GM13977 (cell line): ENCODE data around the gene TNPO2.

ENCODE experiments used
- DNase-seq: peaks from one replicate; pipeline ENCODE4 v3.0.0; 2012; ENCODE audit warnings: low spot score
- in situ Hi-C: fragments of 300-500 bp; cut with MboI; formaldehyde crosslinking; loops from one replicate; pipeline ENCODE4 v1.12.0; 2022; ENCODE audit warnings: low sequenced_read_pairs, low pct_unique_long_range_greater_than_20kb, mixed read lengths, inconsistent platforms; ENCODE audit not compliant: unreplicated experiment
- TF ChIP-seq, protein P1 (sequence below): IDR thresholded peaks from 2 replicates; pipeline ENCODE4 v1.5.1; 2012; ENCODE audit warnings: mild to moderate bottlenecking, control low read depth; ENCODE audit not compliant: insufficient read depth; ENCODE audit errors: extremely low read depth, missing control alignments

Gene TNPO2

DNA sequence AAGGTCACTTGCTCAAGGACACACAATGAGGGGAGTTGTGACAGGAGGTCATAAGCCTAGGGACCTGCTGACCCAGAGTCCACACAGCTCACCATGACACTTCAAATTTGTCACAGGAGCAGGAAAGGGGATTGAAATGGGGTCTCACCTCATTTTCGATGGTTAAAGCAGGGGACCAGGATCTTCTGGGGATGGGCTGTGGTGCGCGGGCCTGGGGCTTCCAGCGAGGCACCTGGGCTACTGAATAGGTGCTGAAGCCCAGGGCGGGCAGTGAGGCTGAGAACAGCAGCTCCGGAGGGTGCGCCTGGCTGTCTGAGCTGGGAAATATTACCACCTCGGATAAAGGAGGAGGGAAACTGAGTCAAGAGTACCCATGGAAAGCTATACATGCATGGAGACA, 68.2 kb downstream of the TNPO2 start:
- TF ChIP-seq, protein P1, sequence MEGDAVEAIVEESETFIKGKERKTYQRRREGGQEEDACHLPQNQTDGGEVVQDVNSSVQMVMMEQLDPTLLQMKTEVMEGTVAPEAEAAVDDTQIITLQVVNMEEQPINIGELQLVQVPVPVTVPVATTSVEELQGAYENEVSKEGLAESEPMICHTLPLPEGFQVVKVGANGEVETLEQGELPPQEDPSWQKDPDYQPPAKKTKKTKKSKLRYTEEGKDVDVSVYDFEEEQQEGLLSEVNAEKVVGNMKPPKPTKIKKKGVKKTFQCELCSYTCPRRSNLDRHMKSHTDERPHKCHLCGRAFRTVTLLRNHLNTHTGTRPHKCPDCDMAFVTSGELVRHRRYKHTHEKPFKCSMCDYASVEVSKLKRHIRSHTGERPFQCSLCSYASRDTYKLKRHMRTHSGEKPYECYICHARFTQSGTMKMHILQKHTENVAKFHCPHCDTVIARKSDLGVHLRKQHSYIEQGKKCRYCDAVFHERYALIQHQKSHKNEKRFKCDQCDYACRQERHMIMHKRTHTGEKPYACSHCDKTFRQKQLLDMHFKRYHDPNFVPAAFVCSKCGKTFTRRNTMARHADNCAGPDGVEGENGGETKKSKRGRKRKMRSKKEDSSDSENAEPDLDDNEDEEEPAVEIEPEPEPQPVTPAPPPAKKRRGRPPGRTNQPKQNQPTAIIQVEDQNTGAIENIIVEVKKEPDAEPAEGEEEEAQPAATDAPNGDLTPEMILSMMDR, result no peak
- in situ Hi-C loops, result no loop called here
- no peak for DNase-seq

DNA sequence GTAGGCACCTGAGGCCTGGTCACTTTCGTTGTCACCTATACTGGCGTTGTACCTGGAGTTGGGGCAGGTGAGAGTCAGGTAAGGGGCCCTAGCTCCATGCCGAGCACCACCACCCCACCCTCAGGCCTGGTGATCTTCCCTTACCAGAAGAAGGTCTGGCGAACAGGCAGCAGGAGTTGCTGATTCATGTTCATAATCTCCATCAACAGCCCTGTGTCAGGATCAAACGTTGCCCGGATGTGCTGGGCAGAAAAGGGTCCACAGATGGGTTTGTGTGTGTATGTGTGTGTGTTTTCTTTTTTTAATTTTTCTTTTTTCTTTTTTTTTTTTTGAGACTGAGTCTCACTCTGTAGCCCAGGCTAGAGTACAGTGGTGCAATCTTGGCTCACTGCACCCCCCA, 71.5 kb downstream of the TNPO2 start:
- no peak for DNase-seq
- in situ Hi-C loops, result no loop called here
- TF ChIP-seq, protein P1, result no peak

DNA sequence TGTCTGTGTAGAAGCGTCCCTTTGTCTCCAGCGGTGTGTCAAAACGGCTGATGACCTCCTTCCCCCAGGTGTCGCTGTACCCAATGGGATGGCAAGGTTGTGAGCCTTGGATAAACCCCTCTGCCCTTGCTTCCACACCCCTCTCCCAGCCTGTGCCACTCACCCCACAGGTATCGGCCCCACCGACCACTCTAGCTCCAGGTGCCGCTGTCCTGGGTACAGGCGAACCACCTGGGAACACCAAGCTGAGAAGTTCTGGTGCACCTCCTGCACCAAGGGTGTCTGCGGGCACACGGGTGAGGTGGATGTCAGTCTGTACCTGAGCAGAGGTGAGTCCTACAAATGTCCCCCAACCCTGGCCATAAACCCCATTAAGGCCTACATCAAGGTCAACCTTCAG, 73.8 kb downstream of the TNPO2 start:
- in situ Hi-C loops, result no loop called here
- no peak for DNase-seq

More for the DNA sequence above, 73.8 kb downstream of the TNPO2 start:
- TF ChIP-seq, protein P1, result no peak
